SK-N-MC (cell line): ENCODE results near the gene ARHGEF28.

Experiments used
- EZH2 ChIP-seq: fragments of 200-600 bp; sonication (generic); IDR thresholded peaks from one replicate; pipeline ENCODE4 v1.6.1; 2017; ENCODE audit warnings: antibody characterized with exemption
- POLR2AphosphoS5 ChIP-seq: IDR thresholded peaks from 2 replicates; pipeline ENCODE4 v1.6.1; 2012; ENCODE audit warnings: mild to moderate bottlenecking, low read depth, low read length, borderline replicate concordance

- TF ChIP-seq EZH2, result no peak
- TF ChIP-seq POLR2AphosphoS5, result no peak
These were observed 340.5 kb downstream of the ARHGEF28 start for GRCh38 chr5:73966451-73966850.
